Tibial artery (tissue), 4 donors: ENCODE results near the gene FAXC.

Experiments used
- DNase-seq, 2 donors: peaks; one replicate each; pipeline ENCODE4 v3.0.0-alpha.2; 2019
- H3K27ac ChIP-seq, 2 donors: fragments of 200-600 bp; sonication (generic) in 1 of 2; 1 replicate in 1 of 2; 2 replicates in 1 of 2; pipeline ENCODE4 v1.5.1; 2018 to 2019; ENCODE audit warnings: mild to moderate bottlenecking in 1 of 2
- H3K27me3 ChIP-seq, 2 donors: fragments of 200-600 bp; sonication (generic) in 1 of 2; one replicate each; pipeline versions ENCODE4 v1.5.1 to v1.6.0; 2016 to 2019
- H3K36me3 ChIP-seq, 3 donors: fragments of 200-600 bp; sonication (generic) in 2 of 3; one replicate each; pipeline ENCODE4 v1.5.1; 2016 to 2019; ENCODE audit warnings: mild to moderate bottlenecking in 2 of 3
- H3K4me1 ChIP-seq, 4 donors: fragments of 200-600 bp; sonication (generic) in 2 of 4; 1 replicate in 3 of 4; 2 replicates in 1 of 4; pipeline ENCODE4 v1.5.1; 2016 to 2019
- H3K4me3 ChIP-seq, 2 donors: fragments of 200-600 bp; sonication (generic) in 1 of 2; 1 replicate in 1 of 2; 2 replicates in 1 of 2; pipeline ENCODE4 v1.5.1; 2018 to 2019; ENCODE audit warnings: mild to moderate bottlenecking in 2 of 2
- H3K9me3 ChIP-seq, 3 donors: fragments of 200-600 bp; sonication (generic) in 1 of 3; one replicate each; pipeline ENCODE4 v1.5.1; 2016 to 2019
- intact Hi-C: fragments of 100-400 bp; cut with DNase I; formaldehyde crosslinking; loops from one replicate; pipeline ENCODE4 v1.15.0; 2023; ENCODE audit warnings: low total_unique reads
- TF ChIP-seq, protein P1 (sequence below), 2 experiments: fragments of 200-600 bp in 1 of 2; fragments of 450-650 bp in 1 of 2; IDR thresholded peaks; one replicate each; pipeline ENCODE4 v1.5.1; 2017 to 2019; ENCODE audit warnings: antibody characterized with exemption in 2 of 2, mild to moderate bottlenecking in 1 of 2, moderate library complexity in 1 of 2

Gene FAXC

DNA sequence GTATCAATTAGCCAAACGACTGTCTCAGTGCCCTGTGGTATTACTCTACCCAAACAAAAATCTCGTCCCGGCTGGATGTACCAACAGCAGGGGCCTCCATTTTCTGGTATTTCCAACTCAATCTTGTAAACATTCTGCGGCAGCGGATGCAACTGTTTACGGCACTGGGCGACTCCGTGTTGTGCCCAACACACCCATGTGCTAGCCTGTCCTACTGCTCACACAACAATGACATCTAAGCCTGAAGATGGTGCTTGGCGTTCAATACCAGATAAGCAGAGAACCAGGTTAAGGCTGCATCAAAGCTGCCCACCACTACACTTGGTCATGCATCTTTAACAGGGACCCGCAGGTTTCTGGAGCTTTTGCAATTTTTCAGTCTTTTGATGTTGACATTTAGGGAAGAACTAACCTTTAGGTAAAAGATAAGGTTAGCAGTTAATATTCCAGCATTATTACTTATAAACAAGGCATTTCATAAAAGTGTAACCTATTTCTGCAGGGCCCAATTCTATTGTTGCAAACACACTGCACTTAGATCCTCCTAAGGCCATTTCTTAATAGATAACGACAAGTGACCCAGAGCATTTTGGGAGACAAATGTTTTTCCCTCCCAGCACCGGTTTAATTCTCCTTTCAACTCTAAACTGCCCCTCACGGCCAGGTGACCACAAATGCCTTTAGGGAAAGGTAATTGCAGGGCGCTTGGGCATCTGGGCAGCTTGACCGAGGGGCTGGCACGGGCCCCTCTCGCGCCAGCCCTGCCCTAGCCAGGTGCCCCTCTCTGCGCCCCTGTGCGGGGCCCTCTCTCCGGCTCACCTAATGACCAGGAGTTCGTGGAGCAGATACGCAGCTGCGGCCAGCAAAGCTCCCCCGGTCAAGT, 945 bp downstream of the FAXC start:
- Histone ChIP-seq H3K36me3 (no peaks in the 10 kb centered on the region), H3K27me3 (no peaks in the 10 kb centered on the region), H3K9me3 (no peaks in the 10 kb centered on the region), H3K4me1 (peaks cover 0 to 25% (median 14%) of the 10 kb centered on the region in 4 donors), H3K27ac (peak overlapping the region; percentile 70 to 87), H3K4me3 (peak overlapping the region; percentile 62 to 87)
- intact Hi-C loops, result no loop called here
- no peak for DNase-seq
- TF ChIP-seq, protein P1, sequence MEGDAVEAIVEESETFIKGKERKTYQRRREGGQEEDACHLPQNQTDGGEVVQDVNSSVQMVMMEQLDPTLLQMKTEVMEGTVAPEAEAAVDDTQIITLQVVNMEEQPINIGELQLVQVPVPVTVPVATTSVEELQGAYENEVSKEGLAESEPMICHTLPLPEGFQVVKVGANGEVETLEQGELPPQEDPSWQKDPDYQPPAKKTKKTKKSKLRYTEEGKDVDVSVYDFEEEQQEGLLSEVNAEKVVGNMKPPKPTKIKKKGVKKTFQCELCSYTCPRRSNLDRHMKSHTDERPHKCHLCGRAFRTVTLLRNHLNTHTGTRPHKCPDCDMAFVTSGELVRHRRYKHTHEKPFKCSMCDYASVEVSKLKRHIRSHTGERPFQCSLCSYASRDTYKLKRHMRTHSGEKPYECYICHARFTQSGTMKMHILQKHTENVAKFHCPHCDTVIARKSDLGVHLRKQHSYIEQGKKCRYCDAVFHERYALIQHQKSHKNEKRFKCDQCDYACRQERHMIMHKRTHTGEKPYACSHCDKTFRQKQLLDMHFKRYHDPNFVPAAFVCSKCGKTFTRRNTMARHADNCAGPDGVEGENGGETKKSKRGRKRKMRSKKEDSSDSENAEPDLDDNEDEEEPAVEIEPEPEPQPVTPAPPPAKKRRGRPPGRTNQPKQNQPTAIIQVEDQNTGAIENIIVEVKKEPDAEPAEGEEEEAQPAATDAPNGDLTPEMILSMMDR (IDR thresholded peaks at IDR 0.05), result no peak

DNA sequence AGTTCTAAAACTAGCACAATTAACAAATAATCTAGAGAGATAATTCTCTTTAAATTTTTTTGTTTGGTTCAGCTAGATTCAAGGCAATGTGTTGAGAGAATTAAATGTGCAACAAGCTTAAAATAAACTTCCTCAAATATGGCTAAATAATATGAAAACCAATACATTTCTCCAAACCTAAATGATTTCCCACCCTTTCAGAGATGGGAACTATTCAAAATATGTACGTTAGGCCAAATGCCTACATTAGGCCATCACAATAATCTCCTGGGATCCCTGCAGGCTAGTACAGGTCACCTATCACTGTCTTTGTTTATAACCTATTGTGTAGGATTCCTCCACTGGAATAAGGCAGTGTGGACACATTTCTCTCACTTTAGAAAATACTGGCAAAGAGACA, 1.7 kb downstream of the FAXC start:
- TF ChIP-seq, protein P1 (IDR thresholded peaks at IDR 0.05), result no peak
- H3K4me1 ChIP-seq, result peaks cover 0 to 25% (median 14%) of the 10 kb centered on the region in 4 donors
- no peaks in the 10 kb centered on the region for H3K27me3 ChIP-seq
- H3K9me3 ChIP-seq, result no peaks in the 10 kb centered on the region
- peak overlapping the region in 1 of 2 donors; percentile 87 for H3K27ac ChIP-seq
- H3K4me3 ChIP-seq, result no peak overlapping the region
- DNase-seq, result no peak
- no peaks in the 10 kb centered on the region for H3K36me3 ChIP-seq
- intact Hi-C loops, result no loop called here

DNA sequence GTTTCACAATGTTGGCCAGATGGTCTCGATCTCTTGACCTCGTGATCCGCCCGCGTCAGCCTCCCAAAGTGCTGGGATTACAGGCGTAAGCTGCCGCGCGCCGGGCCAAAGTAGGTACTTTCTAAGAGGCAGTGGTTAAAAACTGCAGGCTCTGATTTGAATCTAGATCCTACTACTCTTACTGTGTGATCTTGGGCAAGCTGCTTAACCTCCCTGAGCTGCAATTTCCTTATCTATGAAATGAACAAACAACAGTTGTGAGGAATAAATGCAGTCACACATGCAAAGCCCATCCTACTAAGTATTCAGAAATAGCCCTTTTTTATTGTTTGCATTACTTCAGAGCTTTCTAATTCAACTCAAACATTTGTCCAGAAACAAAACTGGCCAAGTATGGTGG, 2.9 kb downstream of the FAXC start:
- Histone ChIP-seq H3K36me3 (no peaks in the 10 kb centered on the region), H3K4me3 (no peak overlapping the region), H3K27ac (no peak overlapping the region), H3K9me3 (no peaks in the 10 kb centered on the region), H3K27me3 (no peaks in the 10 kb centered on the region), H3K4me1 (peaks cover 0 to 25% (median 14%) of the 10 kb centered on the region in 4 donors)
- TF ChIP-seq, protein P1 (IDR thresholded peaks at IDR 0.05), result no peak
- DNase-seq, result no peak
- intact Hi-C loops, result no loop called here

DNA sequence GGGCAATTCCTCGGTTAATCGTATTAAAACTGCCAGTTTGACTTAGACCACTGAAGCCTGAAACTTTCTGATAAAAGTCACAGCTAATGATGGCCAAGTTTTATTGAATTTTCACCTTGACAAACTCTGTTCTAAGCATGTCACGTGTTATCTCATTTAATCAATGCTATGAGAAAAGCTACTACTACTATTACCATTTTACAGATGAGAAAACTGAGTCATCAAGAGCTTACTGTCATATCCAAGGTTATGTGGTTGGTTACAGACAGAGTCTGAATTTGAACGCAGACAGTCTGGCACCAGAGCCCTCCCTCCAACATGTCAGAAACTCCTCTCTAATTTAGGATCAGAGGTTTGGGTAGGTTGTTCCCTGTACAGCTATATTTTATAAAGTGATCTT, 4.3 kb downstream of the FAXC start:
- TF ChIP-seq, protein P1 (IDR thresholded peaks at IDR 0.05), result no peak
- intact Hi-C loops, result no loop called here
- Histone ChIP-seq H3K4me3 (no peak overlapping the region), H3K27ac (no peak overlapping the region), H3K9me3 (no peaks in the 10 kb centered on the region), H3K36me3 (no peaks in the 10 kb centered on the region), H3K27me3 (no peaks in the 10 kb centered on the region), H3K4me1 (peaks cover 0 to 20% (median 13%) of the 10 kb centered on the region in 4 donors)
- DNase-seq, result no peak

DNA sequence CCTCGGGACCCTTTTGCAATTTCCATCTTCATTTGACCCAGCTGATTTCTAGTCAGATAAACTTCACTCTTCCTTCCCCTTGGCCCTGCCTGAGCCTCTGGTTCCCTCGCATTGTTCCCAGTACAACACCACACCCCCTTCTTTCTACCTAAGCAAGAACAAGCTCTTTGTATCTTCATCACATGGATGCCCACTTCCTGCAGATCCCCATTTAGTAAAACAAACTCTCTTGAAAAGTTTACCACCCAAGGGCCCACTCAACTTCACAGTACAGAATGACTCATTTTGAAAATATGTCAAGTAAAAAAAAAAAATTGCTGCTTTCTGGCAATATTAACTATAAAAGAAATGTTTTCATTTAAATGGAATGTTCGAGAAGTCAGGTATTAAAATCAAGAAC, 5.2 kb downstream of the FAXC start:
- no peak for DNase-seq
- intact Hi-C loops, result no loop called here
- TF ChIP-seq, protein P1 (IDR thresholded peaks at IDR 0.05), result no peak
- no peak overlapping the region for H3K4me3 ChIP-seq
- H3K36me3 ChIP-seq, result no peaks in the 10 kb centered on the region
- H3K27me3 ChIP-seq, result no peaks in the 10 kb centered on the region
- no peaks in the 10 kb centered on the region for H3K9me3 ChIP-seq
- no peak overlapping the region for H3K27ac ChIP-seq
- peaks cover 0 to 16% (median 8%) of the 10 kb centered on the region in 4 donors for H3K4me1 ChIP-seq
